Keratinocyte (primary cell): Measurements from ENCODE around the gene NIN. TPM values are rescaled to one million over a fixed set of nuclear protein-coding genes. Genes with fewer than 3 reads are reported as not detected.
"Not testable (repeated sequence)": the region's sequence is repeated elsewhere in the genome, so short reads cannot be mapped to it uniquely, and the experiment has no call there.

ENCODE experiments used
- DNase-seq: peaks from one replicate; pipeline ENCODE4 v3.0.0-alpha.2; 2011; ENCODE audit warnings: low read depth, missing footprints, low spot score
- FAIRE-seq: peaks from 2 replicates; lab custom pipeline; 2011; peaks lifted over from hg19 to GRCh38; lab: Jason Lieb, UNC
- H2AFZ ChIP-seq: 2 replicates; pipeline ENCODE4 v1.6.0; 2012; ENCODE audit warnings: low read length, control low read depth, inconsistent platforms; ENCODE audit not compliant: control insufficient read depth
- H3K27ac ChIP-seq: 2 replicates; pipeline ENCODE4 v1.5.1; 2011; ENCODE audit warnings: low read length; ENCODE audit not compliant: control insufficient read depth, insufficient read depth
- H3K27me3 ChIP-seq: 3 replicates; pipeline ENCODE4 v1.6.0; 2011; ENCODE audit warnings: low read length; ENCODE audit not compliant: control insufficient read depth, insufficient read depth; ENCODE audit errors: extremely low read depth
- H3K36me3 ChIP-seq, 2 experiments: 2 replicates in 1 of 2; 3 replicates in 1 of 2; pipeline ENCODE4 v1.5.1; 2011; ENCODE audit warnings: low read length in 2 of 2, mild to moderate bottlenecking in 1 of 2; ENCODE audit not compliant: control insufficient read depth in 2 of 2, insufficient read depth in 2 of 2; ENCODE audit errors: extremely low read depth in 1 of 2
- H3K4me1 ChIP-seq: 3 replicates; pipeline ENCODE4 v1.5.1; 2011; ENCODE audit warnings: low read length; ENCODE audit not compliant: control insufficient read depth, insufficient read depth; ENCODE audit errors: extremely low read depth
- H3K4me2 ChIP-seq: 3 replicates; pipeline ENCODE4 v1.6.0; 2011; ENCODE audit warnings: low read depth, low read length; ENCODE audit not compliant: control insufficient read depth, insufficient read depth; ENCODE audit errors: extremely low read depth
- H3K4me3 ChIP-seq, 3 experiments: fragments of 200-600 bp in 1 of 3; sonication (generic) in 1 of 3; 2 replicates in 2 of 3; 3 replicates in 1 of 3; pipeline ENCODE4 v1.5.1; 2011 to 2016; ENCODE audit warnings: low read length in 3 of 3, mild to moderate bottlenecking in 3 of 3, control low read depth in 2 of 3, inconsistent platforms in 1 of 3, low read depth in 1 of 3, mixed read lengths in 1 of 3, mixed run types in 1 of 3, moderate library complexity in 1 of 3; ENCODE audit not compliant: control insufficient read depth in 2 of 3, insufficient read depth in 2 of 3; ENCODE audit errors: extremely low read depth in 1 of 3
- H3K79me2 ChIP-seq: 2 replicates; pipeline ENCODE4 v1.6.0; 2012; ENCODE audit warnings: low read length; ENCODE audit not compliant: control insufficient read depth, insufficient read depth
- H3K9ac ChIP-seq: 3 replicates; pipeline ENCODE4 v1.6.0; 2011; ENCODE audit warnings: low read length; ENCODE audit not compliant: control insufficient read depth, insufficient read depth; ENCODE audit errors: extremely low read depth
- H3K9me1 ChIP-seq: 3 replicates; pipeline ENCODE4 v1.6.0; 2011; ENCODE audit warnings: low read length; ENCODE audit not compliant: control insufficient read depth, insufficient read depth; ENCODE audit errors: extremely low read depth
- H3K9me3 ChIP-seq: 2 replicates; pipeline ENCODE4 v1.5.1; 2012; ENCODE audit warnings: low read depth, low read length; ENCODE audit not compliant: control insufficient read depth
- H4K20me1 ChIP-seq: 3 replicates; pipeline ENCODE4 v1.6.0; 2011; ENCODE audit warnings: low read length; ENCODE audit not compliant: control insufficient read depth, insufficient read depth; ENCODE audit errors: extremely low read depth
- EZH2 ChIP-seq: IDR thresholded peaks from one replicate; pipeline ENCODE4 v1.6.1; 2012; ENCODE audit warnings: inconsistent platforms, mild to moderate bottlenecking, low read length, moderate library complexity
- dilution Hi-C: fragments of 300-500 bp; cut with MboI; formaldehyde crosslinking; loops from one replicate; pipeline ENCODE4 v1.7.0; 2020; ENCODE audit warnings: low sequenced_read_pairs; ENCODE audit not compliant: extremely low pct_ligation_motif_present
- polyA plus RNA-seq, 5 experiments: library from polyadenylated mRNA; depleted of rRNA in 3 of 5; stranded (reverse) in 3 of 5; stranded (forward) in 1 of 5; unstranded in 1 of 5; fragments of >200 nt; gene quantifications; 1 replicate in 1 of 5; 2 replicates in 3 of 5; 3 replicates in 1 of 5; pipeline versions ENCODE4 v1.2.1 to v1.2.3, GENCODE V29; 2011 to 2012; ENCODE audit warnings: missing spikeins in 2 of 5, low read depth in 1 of 5, low replicate concordance in 1 of 5
- TF ChIP-seq, protein P1 (sequence below), 3 experiments: IDR thresholded peaks in 1 of 3; conservative IDR thresholded peaks in 1 of 3; optimal IDR thresholded peaks in 1 of 3; 2 replicates in 2 of 3; 3 replicates in 1 of 3; pipeline versions ENCODE3 to v1.5.1; 2011; ENCODE audit warnings: low read length in 3 of 3, mild to moderate bottlenecking in 3 of 3, moderate library complexity in 2 of 3, control low read depth in 1 of 3, inconsistent platforms in 1 of 3; ENCODE audit not compliant: insufficient read depth in 2 of 3; ENCODE audit errors: extremely low read depth in 1 of 3

Gene NIN
- polyA plus RNA-seq, 1 donor (not counting 4 experiments of a cell fraction or from before 2014, with no cell fraction given), result 15.2 TPM

DNA sequence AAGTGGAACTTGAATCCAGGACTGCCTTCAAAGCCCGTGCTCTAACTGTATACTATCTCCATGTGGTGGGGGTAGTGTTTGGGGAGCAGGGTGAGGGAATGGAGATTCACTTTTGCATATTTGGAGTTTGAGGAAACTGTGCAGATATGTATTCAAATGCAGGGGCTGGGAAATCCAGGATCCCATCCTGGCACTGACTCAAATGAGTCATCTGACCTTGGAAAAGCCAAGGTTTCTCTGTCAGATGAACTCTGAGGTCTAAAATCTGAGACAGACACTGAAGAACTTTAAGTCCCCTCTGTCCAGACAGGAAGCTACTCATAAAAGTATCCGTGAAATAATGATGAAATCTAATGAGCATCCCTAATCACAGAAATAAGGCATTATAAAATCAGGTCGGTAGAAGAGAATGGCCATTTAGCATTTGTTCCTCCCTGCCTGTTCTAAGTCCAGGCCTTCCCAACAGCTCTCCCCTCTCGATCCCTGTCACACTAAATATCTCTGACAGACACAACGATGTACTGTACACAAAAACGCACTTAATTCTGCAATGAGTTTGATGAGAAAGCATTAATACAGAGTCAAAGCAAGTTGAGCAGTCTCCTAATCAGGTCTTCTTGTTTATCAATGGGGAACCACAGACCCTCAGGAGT lies 14.4 kb downstream of the NIN start:
- H4K20me1 ChIP-seq, result no peaks in the 10 kb centered on the region
- no peak for DNase-seq

GRCh38 chr14:50815526-50815925 lies 15.4 kb downstream of the NIN start:
- H4K20me1 ChIP-seq, H3K27ac ChIP-seq, H3K9me1 ChIP-seq, H3K9ac ChIP-seq, H3K4me1 ChIP-seq, H3K9me3 ChIP-seq, H3K4me2 ChIP-seq, FAIRE-seq, H3K4me3 ChIP-seq, dilution Hi-C loops, H3K27me3 ChIP-seq, H2AFZ ChIP-seq, H3K36me3 ChIP-seq, DNase-seq: not testable (repeated sequence)
- H3K79me2 ChIP-seq, result peaks cover 31% of the 10 kb centered on the region

More for the DNA sequence above, 14.4 kb downstream of the NIN start:
- Histone ChIP-seq H3K4me1 (peaks cover 10% of the 10 kb centered on the region), H3K79me2 (peaks cover 33% of the 10 kb centered on the region), H3K27ac (no peak overlapping the region), H2AFZ (no peak overlapping the region), H3K9me1 (no peaks in the 10 kb centered on the region), H3K4me2 (no peak overlapping the region), H3K9ac (no peak overlapping the region), H3K36me3 (peaks cover 0 to 8% of the 10 kb centered on the region in 2 experiments), H3K27me3 (no peaks in the 10 kb centered on the region), H3K9me3 (no peaks in the 10 kb centered on the region), H3K4me3 (no peak overlapping the region)
- dilution Hi-C loops, result no loop called here
- no peak for FAIRE-seq
- TF ChIP-seq EZH2, result no peak
- TF ChIP-seq, protein P1, sequence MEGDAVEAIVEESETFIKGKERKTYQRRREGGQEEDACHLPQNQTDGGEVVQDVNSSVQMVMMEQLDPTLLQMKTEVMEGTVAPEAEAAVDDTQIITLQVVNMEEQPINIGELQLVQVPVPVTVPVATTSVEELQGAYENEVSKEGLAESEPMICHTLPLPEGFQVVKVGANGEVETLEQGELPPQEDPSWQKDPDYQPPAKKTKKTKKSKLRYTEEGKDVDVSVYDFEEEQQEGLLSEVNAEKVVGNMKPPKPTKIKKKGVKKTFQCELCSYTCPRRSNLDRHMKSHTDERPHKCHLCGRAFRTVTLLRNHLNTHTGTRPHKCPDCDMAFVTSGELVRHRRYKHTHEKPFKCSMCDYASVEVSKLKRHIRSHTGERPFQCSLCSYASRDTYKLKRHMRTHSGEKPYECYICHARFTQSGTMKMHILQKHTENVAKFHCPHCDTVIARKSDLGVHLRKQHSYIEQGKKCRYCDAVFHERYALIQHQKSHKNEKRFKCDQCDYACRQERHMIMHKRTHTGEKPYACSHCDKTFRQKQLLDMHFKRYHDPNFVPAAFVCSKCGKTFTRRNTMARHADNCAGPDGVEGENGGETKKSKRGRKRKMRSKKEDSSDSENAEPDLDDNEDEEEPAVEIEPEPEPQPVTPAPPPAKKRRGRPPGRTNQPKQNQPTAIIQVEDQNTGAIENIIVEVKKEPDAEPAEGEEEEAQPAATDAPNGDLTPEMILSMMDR (optimal IDR thresholded peaks at IDR 0.05 in 1 of 3, IDR thresholded peaks at IDR 0.05 in 1 of 3, conservative IDR thresholded peaks at IDR 0.05 in 1 of 3; ENCODE audit: extremely low read depth in 1 of 3, insufficient read depth in 2 of 3, low read length in 3 of 3), result no peak

GRCh38 chr14:50815058-50815457 lies 15.9 kb downstream of the NIN start:
- H3K9me3 ChIP-seq, H3K27ac ChIP-seq, H3K4me1 ChIP-seq, H3K36me3 ChIP-seq, dilution Hi-C loops, H4K20me1 ChIP-seq, H3K27me3 ChIP-seq, H3K9me1 ChIP-seq, FAIRE-seq, H3K9ac ChIP-seq, H2AFZ ChIP-seq, H3K4me3 ChIP-seq, H3K4me2 ChIP-seq, DNase-seq: not testable (repeated sequence)
- peaks cover 27% of the 10 kb centered on the region for H3K79me2 ChIP-seq
